GM21825 (cell line): ENCODE data around the gene CUL4A.
"Not testable (repeated sequence)": the region's sequence is repeated elsewhere in the genome, so short reads cannot be mapped to it uniquely, and the experiment has no call there.

ENCODE experiments used
- ATAC-seq: cut with Tn5 transposase; IDR thresholded peaks from one replicate; pipeline ENCODE4 v1.9.1; 2021; ENCODE audit warnings: mild to moderate bottlenecking, moderate library complexity; ENCODE audit not compliant: unreplicated experiment

The CUL4A gene

GRCh38 chr13:113233101-113233500, 23.7 kb downstream of the CUL4A start:
- ATAC-seq, result no peak

DNA sequence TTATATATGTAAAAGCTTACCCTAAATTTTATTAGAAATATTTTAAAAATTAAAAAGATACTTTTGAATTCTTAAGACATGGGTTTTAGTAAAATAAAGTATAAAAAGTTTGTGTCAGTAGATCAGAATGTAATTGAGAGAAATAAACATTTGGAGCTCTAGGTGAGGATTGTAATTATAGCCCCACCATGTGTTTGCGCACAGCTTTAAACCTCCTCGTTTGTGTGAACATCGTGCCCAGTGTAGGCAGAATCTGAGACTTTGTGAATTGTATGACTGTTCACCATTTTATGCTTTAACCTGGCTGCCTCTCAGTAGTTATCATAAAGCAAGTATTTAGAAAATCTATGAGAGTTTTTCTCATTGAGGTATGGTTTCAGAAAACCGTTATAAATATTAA, 29.1 kb downstream of the CUL4A start:
- no peak for ATAC-seq

DNA sequence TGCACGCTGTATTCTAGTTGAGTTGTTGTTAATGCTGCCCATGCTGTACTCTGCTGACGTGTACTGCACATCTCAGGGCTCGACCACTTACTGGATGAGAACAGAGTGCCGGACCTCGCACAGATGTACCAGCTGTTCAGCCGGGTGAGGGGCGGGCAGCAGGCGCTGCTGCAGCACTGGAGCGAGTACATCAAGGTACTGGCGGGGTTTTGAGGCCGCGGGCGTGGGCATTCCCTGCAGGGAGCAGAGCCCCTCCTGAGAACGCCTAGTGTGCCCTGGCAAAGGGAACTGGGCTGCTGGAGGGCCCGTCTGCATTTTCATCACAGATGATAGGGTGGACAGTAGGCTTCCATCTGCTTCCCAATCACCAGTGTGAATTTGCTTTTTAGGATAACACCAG, 29.9 kb downstream of the CUL4A start:
- ATAC-seq, result no peak

GRCh38 chr13:113239986-113240385, 30.6 kb downstream of the CUL4A start:
- ATAC-seq, result no peak

GRCh38 chr13:113241623-113242022, 32.2 kb downstream of the CUL4A start:
- ATAC-seq, result not testable (repeated sequence)

GRCh38 chr13:113243847-113244246, 34.4 kb downstream of the CUL4A start:
- no peak for ATAC-seq

- ATAC-seq, result no peak
Observed at GRCh38 chr13:113245849-113246796, 36.7 kb downstream of the CUL4A start.

DNA sequence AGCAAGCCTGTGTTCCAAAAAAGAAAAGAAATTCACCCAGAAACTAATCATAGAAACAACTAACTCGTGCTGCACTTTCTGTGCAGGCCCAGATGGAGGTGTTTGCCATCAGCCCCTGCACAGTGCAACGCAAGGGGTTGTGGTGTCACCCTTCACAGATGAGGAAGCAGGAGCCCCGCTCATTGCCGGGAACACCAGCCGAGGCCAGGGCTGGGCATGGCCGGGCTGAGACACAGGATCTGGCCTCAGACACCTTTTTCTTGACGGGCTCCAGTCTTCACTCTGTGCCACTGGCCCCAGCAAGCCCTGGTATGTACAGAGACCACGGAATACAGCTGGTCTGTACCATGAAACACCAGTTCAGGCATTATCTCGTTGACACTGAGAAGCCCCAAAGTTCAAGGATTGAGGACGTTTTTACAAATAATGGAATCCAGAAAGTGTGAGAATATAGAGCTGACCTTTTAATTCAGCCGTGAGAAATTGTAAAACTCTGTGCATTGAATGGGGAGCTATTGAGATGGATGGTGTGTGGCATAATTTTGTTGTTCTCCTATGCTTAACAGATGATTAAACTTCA, 43.2 kb downstream of the CUL4A start:
- no peak for ATAC-seq

GRCh38 chr13:113257908-113258307, 48.5 kb downstream of the CUL4A start:
- not testable (repeated sequence) for ATAC-seq

- no peak for ATAC-seq
Observed at GRCh38 chr13:113258321-113259054, 49.1 kb downstream of the CUL4A start.

DNA sequence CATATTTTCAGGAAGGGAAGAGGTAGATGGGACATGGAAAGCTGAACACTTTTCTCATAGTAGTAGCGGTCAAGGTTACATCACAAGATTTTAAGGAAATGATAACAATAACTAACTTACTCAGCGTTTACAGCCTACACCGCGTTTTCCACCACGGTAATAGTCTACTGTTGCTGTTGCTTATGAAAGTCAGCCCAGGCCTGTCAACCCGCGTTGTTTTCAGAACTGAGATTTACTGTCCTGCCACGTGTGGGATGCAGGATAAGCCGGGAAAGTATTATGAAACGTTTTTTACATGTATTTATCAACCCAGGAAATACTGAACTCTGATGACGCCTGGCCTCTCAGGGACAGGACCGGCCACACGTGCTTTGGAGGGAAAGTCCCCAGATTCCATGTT, 51.6 kb downstream of the CUL4A start:
- no peak for ATAC-seq

GRCh38 chr13:113263016-113263415, 53.6 kb downstream of the CUL4A start:
- not testable (repeated sequence) for ATAC-seq

GRCh38 chr13:113267642-113268405, 58.4 kb downstream of the CUL4A start:
- ATAC-seq, result no peak

DNA sequence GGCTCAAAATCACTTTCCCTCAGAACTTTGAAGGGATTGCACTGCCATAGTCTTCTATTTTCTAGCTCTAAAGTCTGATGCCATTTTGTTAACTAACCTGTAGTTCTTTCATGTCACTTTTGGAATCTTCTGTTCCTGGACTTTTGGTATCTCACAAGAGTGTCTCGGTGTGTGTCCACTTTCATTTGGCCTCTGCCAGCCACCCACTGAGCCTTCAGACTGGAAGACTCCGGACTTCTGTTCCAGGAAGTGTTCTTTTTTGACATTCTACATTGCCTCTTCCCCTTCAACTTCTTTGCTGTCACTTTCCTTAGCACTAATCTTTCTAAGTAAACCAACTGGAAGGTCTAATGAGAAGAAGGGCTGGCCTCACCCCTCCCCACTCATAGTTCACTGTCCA, 62.6 kb downstream of the CUL4A start:
- ATAC-seq, result no peak

- ATAC-seq, result no peak
Observed at GRCh38 chr13:113272701-113273181, 63.3 kb downstream of the CUL4A start.

GRCh38 chr13:113273321-113273720, 63.9 kb downstream of the CUL4A start:
- ATAC-seq, result no peak

DNA sequence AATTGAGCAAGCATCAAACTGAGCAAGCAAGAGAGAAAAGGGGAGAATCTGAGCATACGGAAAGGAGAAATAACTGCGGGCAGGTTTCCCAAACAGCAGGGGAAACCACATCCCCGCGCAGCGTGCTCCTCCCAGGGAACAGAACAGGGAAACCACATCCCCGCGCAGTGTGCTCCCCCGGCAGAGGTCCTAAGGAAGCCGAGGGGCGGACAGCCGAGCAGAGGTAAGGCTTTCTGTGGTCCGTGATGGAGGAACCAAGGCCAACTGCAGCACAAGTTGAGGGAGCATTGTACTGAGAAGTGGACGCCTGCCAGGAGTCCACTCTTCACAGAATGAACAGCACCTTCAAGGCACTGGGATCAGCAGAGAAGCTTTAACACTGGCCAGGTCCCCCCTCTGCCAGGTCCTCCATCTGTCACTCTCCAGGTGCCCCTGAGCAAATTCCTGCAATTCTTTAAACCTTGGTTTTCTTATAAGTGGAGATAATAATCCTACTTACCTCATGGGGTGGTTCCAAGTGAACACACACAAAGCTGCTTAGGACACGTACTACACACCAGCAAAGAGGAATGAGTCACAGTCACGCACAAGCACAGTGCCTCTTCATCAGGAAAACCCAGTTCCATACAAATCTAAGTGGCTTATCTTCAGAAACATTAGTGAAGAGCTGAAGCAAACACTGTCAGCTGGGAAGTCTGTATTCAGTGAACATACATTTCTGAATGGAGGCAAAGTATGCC, 64.6 kb downstream of the CUL4A start:
- no peak for ATAC-seq

DNA sequence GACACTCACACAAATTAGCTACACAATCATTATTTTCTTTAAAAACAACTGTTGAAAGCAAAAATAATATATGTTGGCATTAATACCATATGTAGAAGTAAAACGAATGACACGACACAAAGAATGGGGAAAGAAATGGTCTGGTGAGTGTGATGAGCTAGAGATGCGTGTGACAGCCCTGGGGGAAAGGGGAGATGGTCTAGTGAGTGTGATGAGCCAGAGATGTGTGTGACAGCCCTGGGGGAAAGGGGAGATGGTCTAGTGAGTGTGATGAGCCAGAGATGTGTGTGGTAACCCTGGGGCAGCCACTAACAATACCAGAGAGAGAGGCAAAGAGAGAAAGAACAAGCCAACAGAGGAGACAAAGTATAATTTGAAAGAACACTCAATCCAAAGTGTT, 65.3 kb downstream of the CUL4A start:
- no peak for ATAC-seq

- ATAC-seq, result no peak
Observed at GRCh38 chr13:113275387-113275786, 66.0 kb downstream of the CUL4A start.

DNA sequence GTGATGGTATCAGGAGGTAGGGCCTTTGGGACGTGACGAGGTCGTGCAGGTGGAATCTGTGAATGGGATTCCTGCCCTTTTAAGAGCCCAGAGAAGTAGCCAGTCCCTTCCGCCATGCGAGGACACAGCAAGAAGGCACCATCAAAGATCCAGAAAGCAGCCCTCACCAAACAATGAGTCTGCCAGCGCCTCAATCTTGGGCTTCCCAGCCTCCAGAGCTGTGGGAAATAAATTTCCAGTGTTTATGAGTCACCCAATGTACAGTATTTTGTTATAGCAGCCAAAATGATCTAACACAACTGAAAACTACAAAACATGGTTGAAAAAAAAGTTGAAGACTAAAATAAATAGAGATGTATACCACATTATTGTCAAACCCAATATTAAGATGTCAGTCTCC, 70.7 kb downstream of the CUL4A start:
- no peak for ATAC-seq
